ENCODE results near the gene GHR. TPM values are rescaled to one million over a fixed set of nuclear protein-coding genes. Genes with fewer than 3 reads are reported as not detected.

GHR gene
- total and polyA plus RNA-seq, 10 of the 15 experiments (the other 5 are each of a cell fraction or from before 2014, with no cell fraction given): 0.23 to 10.2 (median 0.48) TPM

DNA sequence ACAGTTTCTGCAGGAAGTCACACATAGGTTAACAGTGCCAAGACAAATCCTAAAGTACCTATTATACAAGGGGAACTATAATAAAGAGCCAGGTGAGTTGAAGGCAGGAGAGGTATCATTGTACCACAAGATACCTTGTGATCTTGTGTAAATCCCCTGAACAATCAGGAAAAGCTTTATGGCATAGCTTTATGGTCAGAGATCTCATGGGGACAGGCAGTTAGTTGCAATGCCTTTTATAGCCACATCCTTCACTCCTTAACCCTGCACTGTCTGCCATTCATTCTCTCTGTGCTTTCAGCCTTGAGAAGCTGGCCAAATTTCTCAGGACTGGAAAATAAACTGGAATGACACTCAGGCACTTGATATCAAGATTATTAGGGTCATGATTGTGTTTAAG, 97.0 kb downstream of the GHR start:
- CTCF ChIA-PET: interaction anchor here (0.7 to 1.8 kb wide), 4 partner anchors 9 to 97 kb away, joined by 3 to 4 read pairs (median 4); partner anchors contain the start of gene GHR
- SMC1A ChIA-PET (ENCODE audit: uncharacterized antibody, unreplicated experiment): interaction anchor here (1.1 to 2.0 kb wide), 3 partner anchors 9 to 65 kb away, joined by 4 to 7 read pairs (median 4); no protein-coding TSS in a partner anchor
- H2AFZ ChIP-seq (ENCODE audit: control insufficient read depth, low read depth, low read length): no peak overlapping the region
- intact Hi-C loops (cut with micrococcal nuclease; ENCODE audit: unreplicated experiment): no loop called here
- no peaks in the 10 kb centered on the region for H4K20me1 ChIP-seq (ENCODE audit: control insufficient read depth, insufficient read depth)
- H3K9me3 ChIP-seq (replicated peaks; ENCODE audit: control insufficient read depth, insufficient read depth, low read length): no peaks in the 10 kb centered on the region
- no TSS peak for BruUV-seq (replicated peaks)
- no peaks in the 10 kb centered on the region for H3K4me1 ChIP-seq (ENCODE audit: control insufficient read depth, insufficient read depth, low read length)
- H3K4me3 ChIP-seq: no peak overlapping the region
- no peak for ATAC-seq
- no peaks in the 10 kb centered on the region for H3K27me3 ChIP-seq (replicated peaks in 1 of 2; ENCODE audit: control insufficient read depth in 2 of 2, insufficient read depth in 2 of 2, low read length in 1 of 2)
- H3K36me3 ChIP-seq (ENCODE audit: control insufficient read depth in 2 of 2, insufficient read depth in 2 of 2, low read length in 1 of 2): no peaks in the 10 kb centered on the region
- H3K27ac ChIP-seq (ENCODE audit: control insufficient read depth, insufficient read depth): no peak overlapping the region
- no peaks in the 10 kb centered on the region for H3K79me2 ChIP-seq (ENCODE audit: control insufficient read depth, insufficient read depth, low read length)
- in situ Hi-C loops (cut with MboI): no loop called here
- H3K4me2 ChIP-seq (ENCODE audit: control insufficient read depth, insufficient read depth): no peak overlapping the region
- no peak for DNase-seq (ENCODE audit: low read depth, low spot score)
- POLR2A ChIA-PET: no interaction called here
- H3K9ac ChIP-seq (ENCODE audit: control insufficient read depth, insufficient read depth, low read length): no peak overlapping the region
- TF ChIP-seq, protein P1, sequence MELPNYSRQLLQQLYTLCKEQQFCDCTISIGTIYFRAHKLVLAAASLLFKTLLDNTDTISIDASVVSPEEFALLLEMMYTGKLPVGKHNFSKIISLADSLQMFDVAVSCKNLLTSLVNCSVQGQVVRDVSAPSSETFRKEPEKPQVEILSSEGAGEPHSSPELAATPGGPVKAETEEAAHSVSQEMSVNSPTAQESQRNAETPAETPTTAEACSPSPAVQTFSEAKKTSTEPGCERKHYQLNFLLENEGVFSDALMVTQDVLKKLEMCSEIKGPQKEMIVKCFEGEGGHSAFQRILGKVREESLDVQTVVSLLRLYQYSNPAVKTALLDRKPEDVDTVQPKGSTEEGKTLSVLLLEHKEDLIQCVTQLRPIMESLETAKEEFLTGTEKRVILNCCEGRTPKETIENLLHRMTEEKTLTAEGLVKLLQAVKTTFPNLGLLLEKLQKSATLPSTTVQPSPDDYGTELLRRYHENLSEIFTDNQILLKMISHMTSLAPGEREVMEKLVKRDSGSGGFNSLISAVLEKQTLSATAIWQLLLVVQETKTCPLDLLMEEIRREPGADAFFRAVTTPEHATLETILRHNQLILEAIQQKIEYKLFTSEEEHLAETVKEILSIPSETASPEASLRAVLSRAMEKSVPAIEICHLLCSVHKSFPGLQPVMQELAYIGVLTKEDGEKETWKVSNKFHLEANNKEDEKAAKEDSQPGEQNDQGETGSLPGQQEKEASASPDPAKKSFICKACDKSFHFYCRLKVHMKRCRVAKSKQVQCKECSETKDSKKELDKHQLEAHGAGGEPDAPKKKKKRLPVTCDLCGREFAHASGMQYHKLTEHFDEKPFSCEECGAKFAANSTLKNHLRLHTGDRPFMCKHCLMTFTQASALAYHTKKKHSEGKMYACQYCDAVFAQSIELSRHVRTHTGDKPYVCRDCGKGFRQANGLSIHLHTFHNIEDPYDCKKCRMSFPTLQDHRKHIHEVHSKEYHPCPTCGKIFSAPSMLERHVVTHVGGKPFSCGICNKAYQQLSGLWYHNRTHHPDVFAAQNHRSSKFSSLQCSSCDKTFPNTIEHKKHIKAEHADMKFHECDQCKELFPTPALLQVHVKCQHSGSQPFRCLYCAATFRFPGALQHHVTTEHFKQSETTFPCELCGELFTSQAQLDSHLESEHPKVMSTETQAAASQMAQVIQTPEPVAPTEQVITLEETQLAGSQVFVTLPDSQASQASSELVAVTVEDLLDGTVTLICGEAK (IDR thresholded peaks at IDR 0.05; ENCODE audit: borderline replicate concordance): no peak
- TF ChIP-seq, protein P2, sequence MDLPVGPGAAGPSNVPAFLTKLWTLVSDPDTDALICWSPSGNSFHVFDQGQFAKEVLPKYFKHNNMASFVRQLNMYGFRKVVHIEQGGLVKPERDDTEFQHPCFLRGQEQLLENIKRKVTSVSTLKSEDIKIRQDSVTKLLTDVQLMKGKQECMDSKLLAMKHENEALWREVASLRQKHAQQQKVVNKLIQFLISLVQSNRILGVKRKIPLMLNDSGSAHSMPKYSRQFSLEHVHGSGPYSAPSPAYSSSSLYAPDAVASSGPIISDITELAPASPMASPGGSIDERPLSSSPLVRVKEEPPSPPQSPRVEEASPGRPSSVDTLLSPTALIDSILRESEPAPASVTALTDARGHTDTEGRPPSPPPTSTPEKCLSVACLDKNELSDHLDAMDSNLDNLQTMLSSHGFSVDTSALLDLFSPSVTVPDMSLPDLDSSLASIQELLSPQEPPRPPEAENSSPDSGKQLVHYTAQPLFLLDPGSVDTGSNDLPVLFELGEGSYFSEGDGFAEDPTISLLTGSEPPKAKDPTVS (IDR thresholded peaks at IDR 0.05; ENCODE audit: low read depth, low read length): no peak
- TF ChIP-seq ZZZ3 (IDR thresholded peaks at IDR 0.05; ENCODE audit: control insufficient read depth, insufficient read length, low read depth): no peak
- RAD21 ChIA-PET (ENCODE audit: unreplicated experiment): interaction anchor here (2.2 kb wide), 1 partner anchor 98 kb away, joined by 6 read pairs; the partner anchor contains the start of gene GHR
- no peak for FAIRE-seq

Measured in GM12878 (cell line).